ENCODE data around the gene CYS1.
A peak's percentile ranks its signal among the peaks of the same experiment; 100 is the strongest.

CYS1 gene

DNA sequence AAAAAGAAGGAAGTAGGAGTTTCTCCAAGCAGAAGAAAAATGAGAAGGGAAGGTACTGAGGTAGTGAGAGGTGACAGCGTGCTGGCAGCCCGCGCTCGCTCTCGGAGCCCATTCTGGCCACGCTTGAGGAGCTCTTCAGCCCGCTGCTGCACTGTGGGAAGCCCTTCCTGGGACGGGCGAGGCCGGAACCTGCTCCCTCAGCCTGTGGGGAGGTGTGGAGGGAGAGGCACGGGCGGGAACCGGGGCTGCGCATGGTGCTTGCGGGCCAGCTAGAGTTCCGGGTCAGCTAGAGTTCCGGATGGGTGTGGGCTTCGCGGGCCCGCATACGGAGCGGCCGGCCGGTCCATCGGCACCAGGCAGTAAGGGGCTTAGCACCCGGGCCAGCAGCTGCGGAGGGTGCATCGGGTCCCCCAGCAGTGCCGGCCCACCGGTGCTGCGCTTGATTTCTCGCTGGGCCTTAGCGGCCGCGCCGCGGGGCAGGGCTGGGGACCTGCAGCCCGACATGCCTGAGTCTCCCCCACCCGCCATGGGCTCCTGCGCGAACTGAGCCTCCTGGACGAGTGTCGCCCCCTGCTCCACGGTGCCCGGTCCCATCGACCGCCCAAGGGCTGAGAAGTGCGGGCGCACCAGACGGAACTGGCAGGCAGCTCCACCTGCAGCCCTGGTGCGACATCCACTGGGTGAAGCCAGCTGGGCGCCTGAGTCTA, 11.1 kb upstream of the CYS1 start:
- DNase-seq, result peak; percentile 19

DNA sequence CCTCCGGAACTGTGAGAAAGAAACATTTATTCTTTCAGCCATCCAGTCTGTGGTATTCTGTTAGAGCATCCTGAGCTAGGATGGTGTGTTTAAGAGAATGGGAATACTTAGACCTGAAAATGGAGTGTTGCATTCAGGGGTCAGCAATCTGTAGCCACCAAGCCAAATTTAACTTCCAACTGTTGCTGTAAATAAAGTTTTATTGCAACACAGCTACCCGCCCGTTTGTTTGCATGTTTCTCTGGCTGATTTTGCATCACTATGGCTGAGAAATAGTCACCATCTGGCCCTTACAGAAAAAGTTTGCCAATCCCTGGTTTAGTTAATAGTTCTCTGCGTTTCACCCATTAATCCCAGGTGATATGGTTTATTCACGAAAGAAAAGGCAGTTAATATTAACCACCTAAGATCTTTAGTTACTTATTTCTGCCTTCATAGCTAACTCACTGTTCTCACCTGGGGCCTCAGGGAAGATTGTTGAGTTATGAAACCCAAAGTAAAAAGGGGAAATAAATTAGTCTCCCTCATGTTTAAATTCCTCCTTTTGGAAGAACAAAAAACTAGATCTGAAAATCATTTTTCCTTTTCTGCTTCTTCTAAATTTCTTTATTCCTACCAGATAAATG, 9.5 kb upstream of the CYS1 start:
- no peak for DNase-seq

- DNase-seq, result no peak
Measured at GRCh38 chr2:10087360-10087759, 7.1 kb upstream of the CYS1 start.

DNA sequence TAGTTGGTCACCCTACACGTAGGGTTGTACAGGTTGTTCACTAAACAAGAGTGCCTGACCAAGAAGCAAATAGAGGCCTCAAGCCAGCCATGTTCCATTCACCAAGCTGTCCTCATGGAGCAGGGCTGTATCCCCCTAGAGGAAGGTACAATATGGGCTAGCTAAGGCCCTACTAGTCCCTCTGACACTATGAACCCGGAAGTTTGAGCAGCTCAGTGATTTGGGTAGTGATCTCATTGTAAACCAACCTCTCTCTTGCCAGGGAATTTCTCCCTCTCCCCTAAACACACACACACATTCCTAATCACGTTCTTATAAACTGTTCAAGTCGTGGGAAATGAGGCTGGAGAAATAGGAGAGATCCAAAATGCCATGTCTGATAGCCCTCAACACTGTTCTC, 6.7 kb upstream of the CYS1 start:
- DNase-seq, result no peak

GRCh38 chr2:10085668-10086059, 5.5 kb upstream of the CYS1 start:
- DNase-seq, result no peak

DNA sequence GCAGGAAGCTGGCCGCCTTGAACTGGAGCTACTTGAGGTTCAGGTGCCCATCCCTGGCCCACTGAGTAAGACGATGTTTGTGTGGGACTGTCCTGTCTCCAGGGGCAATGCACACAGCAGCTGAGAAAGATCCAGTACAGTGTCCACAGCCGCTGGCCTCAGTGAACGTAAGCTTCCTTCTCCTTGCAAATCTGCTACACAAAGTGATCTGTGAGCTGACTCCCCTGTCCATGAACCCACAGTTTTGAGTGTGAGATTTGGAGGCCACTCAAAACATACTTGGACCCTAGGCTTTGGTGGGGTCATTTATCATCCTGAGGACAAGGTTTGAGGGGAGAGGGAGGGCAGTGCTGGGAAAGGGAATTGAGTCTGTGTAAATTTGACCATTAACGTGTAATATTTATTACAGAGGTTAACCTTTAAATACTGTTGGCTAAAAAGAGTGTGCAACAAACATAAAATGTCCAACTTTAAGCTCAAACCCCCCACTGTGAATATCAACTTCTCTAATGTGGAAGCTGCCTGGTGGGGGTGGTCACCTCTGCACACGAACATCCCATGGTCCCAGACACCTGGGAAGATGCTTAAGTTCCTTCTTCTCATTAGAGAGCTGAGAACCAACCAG, 4.9 kb upstream of the CYS1 start:
- DNase-seq, result no peak

GRCh38 chr2:10084223-10084865, 4.1 kb upstream of the CYS1 start:
- DNase-seq, result no peak

GRCh38 chr2:10083692-10084211, 3.5 kb upstream of the CYS1 start:
- no peak for DNase-seq

DNA sequence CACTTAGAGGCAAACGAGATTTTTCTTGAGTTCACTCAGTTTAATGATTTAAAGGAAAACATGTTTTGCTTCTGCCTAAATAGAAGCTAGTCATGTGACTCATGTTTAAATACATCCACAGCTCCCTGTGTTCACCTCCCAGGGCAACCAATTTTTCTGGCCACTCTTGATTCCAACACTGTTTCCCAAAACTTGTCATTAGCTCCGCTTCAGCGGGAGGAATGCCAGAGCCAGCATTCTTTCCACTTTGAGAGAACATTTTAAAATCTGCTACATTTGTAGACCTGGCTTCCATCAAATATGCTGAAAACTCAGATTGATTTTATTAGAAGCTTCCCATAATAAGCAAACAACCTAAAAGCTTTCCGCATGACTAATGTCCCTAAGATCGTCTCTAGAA, 2.8 kb upstream of the CYS1 start:
- no peak for DNase-seq

DNA sequence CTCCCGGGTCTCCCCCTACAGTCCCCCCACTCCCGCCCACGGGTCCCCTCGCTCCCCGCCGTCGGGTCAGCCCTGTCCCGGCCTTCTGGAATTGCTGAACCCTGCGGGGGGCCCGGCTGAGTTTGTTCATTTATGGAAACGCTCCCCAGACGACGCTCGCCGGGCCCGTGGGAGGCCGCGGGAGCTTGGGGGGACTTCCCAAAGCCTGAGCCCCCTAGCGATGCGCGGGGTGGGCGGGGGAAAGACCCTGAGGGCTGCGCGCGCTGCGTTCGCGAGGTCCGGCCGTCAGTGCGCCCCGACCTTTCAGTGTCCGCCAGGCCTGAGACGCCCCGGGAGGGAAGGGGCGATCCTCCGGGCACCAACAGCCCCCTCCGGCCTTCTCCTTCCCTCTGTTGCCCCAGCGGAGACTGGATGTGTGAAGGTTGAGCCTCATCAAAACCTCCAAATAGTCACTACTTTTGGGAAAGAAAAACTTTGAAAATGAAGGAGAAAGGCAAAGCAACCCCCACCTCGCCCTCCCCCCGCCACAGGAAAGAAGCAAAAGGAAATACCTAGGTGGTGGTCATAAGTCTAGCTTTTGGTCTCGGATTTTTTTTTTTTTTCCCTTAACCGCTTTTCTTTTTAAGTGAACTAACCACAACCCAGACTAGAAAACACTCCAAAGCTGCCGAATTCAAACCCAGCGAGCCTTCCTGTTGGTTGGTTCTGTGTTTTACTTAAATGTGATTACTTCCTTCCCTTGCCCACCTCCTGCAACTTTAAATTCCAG, 509 bp upstream of the CYS1 start:
- no peak for DNase-seq

DNA sequence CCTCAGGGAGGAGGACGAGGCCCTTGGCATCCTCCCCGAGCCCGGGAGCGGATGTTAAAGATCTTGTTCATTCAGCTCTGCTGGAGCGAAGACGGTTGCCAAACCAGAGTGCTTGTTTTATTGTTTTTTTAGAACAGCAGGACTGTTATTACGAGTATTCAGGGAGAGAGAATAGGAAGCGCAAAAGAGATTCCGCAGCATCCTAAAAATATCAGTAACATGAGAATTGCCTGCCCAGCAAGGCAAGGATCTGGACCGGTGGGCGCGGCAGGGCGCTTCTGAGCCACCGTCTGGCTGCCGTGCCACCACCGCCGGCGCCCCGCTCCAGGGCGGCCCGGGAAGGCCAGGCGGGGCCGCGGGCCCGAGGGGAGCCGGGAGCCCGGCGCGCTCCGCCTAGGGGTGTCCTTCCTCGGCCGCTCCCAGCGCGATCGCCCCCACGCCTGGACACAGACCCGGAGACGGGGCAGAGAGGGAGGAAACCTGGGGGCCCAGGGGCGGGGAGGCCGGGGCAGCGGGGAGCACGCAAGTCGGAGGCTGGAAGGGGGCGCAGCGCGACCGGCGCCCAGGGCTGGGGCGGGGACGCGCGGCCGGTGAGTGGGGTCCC, 843 bp downstream of the CYS1 start:
- DNase-seq, result no peak

- DNase-seq, result no peak
Measured at GRCh38 chr2:10078704-10079265, 1.4 kb downstream of the CYS1 start.

- no peak for DNase-seq
Measured at GRCh38 chr2:10078001-10078400, 2.2 kb downstream of the CYS1 start.

DNA sequence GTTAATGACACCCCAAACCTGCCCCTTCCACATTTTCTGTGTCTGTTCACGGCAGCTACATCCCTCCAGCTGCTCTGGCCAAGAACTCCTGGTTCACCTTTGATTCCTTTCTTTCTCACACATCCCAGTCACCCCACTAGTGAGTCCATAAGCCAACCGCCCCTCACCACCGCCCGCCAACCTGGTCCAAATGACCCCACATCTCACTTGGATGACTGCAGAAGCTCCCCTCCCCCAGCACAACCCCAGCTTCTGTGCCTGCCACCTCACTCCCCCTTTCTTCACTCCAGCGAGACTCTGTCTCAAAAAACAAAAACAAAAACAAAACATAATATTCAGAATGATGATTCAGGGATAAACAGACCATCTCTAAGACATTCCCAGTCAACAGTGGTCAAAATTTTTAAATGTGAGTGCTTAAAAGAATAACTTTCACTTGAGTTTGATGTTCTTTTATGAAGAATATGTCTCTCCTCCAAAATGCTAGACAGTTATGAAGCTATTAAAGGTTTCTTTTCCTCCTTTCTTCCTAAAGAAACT, 3.2 kb downstream of the CYS1 start:
- DNase-seq, result no peak

DNA sequence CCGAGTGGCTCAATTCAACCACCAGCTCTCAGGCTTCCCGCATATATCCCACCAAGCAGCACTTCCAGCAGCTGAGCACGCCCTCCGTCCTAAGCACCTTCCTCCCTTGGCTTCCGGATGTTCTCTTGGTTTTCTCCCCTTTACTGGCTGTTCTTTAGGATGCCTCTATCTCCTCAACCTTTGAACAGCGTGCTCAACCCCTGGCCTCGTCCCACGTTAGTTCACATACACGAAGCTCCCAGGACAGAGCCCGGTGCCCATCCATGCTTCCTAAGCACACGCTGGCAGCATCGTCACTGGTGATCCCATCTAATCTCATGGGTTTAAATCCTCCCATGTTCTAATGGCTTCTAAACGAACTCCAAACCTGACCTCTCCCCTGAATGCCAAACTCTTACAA, 3.7 kb downstream of the CYS1 start:
- DNase-seq, result no peak

DNA sequence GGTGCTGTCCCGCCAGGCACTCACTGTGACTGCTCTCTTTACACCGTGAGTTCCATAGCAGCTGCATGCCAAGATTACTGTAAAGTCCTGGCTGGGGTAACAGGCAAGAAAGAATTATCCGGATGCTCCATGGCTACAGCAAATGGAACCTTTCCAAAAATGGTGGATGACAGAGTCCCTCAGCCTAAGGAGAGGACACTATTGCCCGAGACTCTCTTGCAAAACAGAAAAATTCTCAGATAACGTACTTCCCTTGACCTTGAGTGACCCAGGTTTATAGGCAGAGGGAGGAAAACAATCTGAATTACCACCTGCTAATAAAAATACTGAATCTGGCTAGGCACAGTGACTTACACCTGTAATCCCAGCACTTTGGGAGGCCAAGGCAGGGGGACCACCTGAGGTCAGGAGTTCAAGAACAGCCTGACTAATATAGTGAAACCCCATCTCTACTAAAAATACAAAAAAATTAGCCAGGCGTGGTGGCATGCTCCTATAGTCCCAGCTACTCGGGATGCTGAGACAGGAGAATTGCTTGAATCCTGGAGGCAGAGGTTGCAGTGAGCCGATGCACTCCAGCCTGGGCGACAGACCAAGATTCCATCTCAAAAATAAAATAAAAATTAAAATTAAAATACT, 4.5 kb downstream of the CYS1 start:
- DNase-seq, result no peak

- DNase-seq, result no peak
Measured at GRCh38 chr2:10075101-10075500, 5.1 kb downstream of the CYS1 start.

- DNase-seq, result no peak
Measured at GRCh38 chr2:10073706-10074105, 6.5 kb downstream of the CYS1 start.

GRCh38 chr2:10072656-10073480, 7.3 kb downstream of the CYS1 start:
- DNase-seq, result peak; percentile 75

DNA sequence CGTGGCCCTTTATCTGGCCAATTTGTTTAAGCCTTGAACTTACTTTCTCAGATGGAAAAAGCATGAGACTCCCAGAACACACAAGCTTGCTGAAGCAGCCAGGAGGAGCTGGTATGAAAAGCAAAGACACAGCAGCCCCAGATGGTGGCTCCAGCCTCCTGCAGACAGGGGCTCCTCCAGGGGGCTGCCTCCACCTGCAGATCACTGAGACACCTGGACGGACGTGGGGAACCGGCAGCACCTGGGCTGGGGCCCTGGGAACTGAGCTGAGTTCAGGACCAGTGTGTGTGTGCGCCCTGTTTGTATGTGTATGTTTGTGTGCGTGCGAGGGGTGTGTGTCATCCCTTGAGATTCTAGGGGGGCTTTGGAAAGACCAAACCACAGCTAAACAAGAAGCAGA, 8.6 kb downstream of the CYS1 start:
- no peak for DNase-seq

Data from CD4-positive, alpha-beta T cell treated with Interferon gamma for 1 hour (primary cell).